GM12873 (cell line): ENCODE measurements around the gene SLC39A10.

Source experiments
- TF ChIP-seq, protein P1 (sequence below): IDR thresholded peaks from 2 replicates; pipeline ENCODE4 v1.5.1; 2012; ENCODE audit warnings: low read depth, mild to moderate bottlenecking, moderate library complexity, low read length, control low read depth; ENCODE audit not compliant: insufficient read depth; ENCODE audit errors: missing control alignments

The SLC39A10 gene

GRCh38 chr2:195696012-195696411 is 39.0 kb downstream of the SLC39A10 start:
- TF ChIP-seq, protein P1, sequence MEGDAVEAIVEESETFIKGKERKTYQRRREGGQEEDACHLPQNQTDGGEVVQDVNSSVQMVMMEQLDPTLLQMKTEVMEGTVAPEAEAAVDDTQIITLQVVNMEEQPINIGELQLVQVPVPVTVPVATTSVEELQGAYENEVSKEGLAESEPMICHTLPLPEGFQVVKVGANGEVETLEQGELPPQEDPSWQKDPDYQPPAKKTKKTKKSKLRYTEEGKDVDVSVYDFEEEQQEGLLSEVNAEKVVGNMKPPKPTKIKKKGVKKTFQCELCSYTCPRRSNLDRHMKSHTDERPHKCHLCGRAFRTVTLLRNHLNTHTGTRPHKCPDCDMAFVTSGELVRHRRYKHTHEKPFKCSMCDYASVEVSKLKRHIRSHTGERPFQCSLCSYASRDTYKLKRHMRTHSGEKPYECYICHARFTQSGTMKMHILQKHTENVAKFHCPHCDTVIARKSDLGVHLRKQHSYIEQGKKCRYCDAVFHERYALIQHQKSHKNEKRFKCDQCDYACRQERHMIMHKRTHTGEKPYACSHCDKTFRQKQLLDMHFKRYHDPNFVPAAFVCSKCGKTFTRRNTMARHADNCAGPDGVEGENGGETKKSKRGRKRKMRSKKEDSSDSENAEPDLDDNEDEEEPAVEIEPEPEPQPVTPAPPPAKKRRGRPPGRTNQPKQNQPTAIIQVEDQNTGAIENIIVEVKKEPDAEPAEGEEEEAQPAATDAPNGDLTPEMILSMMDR = no peak

DNA sequence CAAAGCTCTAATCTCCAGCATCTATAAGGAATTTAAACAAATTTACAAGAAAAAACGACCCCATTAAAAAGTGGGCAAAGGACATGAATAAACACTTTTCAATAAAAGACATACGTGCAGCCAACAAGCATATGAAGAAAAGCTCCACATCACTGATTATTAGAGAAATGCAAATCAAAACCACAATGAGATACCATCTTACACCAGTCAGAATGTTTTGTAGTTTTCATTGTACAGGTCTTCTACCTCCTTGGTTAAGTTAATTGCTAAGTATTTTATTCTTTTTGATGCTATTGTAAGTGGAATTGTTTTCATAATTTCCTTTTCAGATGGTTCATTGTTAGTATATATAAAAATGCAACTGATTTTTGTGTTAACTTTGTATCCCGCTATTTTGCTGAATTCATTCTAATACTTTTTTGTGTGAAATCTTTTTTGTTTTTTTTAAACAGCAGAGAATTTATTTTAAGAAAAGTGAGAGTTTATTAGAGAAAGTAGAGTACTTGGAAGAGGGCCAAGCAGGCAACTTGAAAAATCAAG is 40.7 kb downstream of the SLC39A10 start:
- TF ChIP-seq, protein P1 = no peak

- TF ChIP-seq, protein P1 = no peak
Measured at GRCh38 chr2:195700480-195700879, 43.5 kb downstream of the SLC39A10 start.

DNA sequence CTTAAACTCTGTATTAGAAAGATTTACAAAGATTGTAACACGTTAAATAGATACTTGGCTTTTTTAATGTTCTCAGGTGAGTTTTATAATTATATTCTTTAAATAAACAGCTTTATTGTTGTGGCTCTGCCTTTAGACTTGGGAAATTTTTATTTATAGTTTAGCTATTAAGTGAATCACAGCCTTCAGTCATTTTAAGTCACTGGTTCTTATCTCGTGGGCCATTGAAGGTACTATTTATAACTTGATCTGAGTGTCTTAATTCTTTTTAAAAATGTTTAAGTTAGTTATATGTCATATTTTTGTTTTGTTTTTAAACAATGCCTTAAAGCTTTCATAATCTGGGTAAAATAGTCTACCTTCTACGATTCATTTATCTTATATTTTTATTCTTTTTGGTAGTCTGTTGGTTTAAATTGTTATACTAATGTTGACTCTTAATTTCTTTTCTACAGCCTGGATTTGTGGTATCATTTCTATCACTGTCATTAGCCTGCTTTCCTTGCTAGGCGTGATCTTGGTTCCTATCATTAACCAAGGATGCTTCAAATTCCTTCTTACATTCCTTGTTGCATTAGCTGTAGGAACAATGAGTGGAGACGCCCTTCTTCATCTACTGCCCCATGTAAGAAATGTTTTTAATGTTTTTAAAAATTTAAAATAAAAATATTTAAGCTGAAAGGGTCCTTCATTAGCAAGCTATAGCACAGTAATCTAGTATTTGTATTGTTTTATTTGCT is 49.3 kb downstream of the SLC39A10 start:
- TF ChIP-seq, protein P1 = no peak

- TF ChIP-seq, protein P1 = no peak
Measured at GRCh38 chr2:195709901-195710806, 53.1 kb downstream of the SLC39A10 start.

GRCh38 chr2:195711478-195711877 is 54.5 kb downstream of the SLC39A10 start:
- TF ChIP-seq, protein P1 = no peak

GRCh38 chr2:195716466-195716865 is 59.4 kb downstream of the SLC39A10 start:
- TF ChIP-seq, protein P1 = no peak
